Bone marrow (tissue), 2 donors: ENCODE results near the gene EIF4E.
"Not testable (repeated sequence)": the region's sequence is repeated elsewhere in the genome, so short reads cannot be mapped to it uniquely, and the experiment has no call there.

Source experiments
- DNase-seq, 2 donors: peaks; one replicate each; lab custom pipeline; 2025; lab: John Stamatoyannopoulos, UW

The EIF4E gene

GRCh38 chr4:98932539-98932938 is 3.6 kb upstream of the EIF4E start:
- peak in 1 of 2 donors; percentile 80 for DNase-seq

- no peak for DNase-seq
Measured at GRCh38 chr4:98930311-98930865, 1.5 kb upstream of the EIF4E start.

- DNase-seq, result peak; percentile 78
Measured at GRCh38 chr4:98929341-98930267, 671 bp upstream of the EIF4E start.

- DNase-seq, result peak; percentile 34 to 61
Measured at GRCh38 chr4:98928131-98928504, 815 bp downstream of the EIF4E start.

GRCh38 chr4:98926257-98926656 is 2.7 kb downstream of the EIF4E start:
- not testable (repeated sequence) for DNase-seq

- DNase-seq, result no peak
Measured at GRCh38 chr4:98921292-98921691, 7.6 kb downstream of the EIF4E start.

GRCh38 chr4:98919996-98920395 is 8.9 kb downstream of the EIF4E start:
- no peak for DNase-seq

GRCh38 chr4:98910728-98911127 is 18.2 kb downstream of the EIF4E start:
- DNase-seq, result not testable (repeated sequence)

- no peak for DNase-seq
Measured at GRCh38 chr4:98909646-98910401, 19.1 kb downstream of the EIF4E start.

- DNase-seq, result no peak
Measured at GRCh38 chr4:98908703-98909262, 20.1 kb downstream of the EIF4E start.

- DNase-seq, result no peak
Measured at GRCh38 chr4:98908182-98908581, 20.8 kb downstream of the EIF4E start.

GRCh38 chr4:98905839-98906238 is 23.1 kb downstream of the EIF4E start:
- no peak for DNase-seq

- DNase-seq, result no peak
Measured at GRCh38 chr4:98905297-98905696, 23.6 kb downstream of the EIF4E start.

- no peak for DNase-seq
Measured at GRCh38 chr4:98903963-98904362, 25.0 kb downstream of the EIF4E start.

GRCh38 chr4:98903561-98903960 is 25.4 kb downstream of the EIF4E start:
- no peak for DNase-seq

GRCh38 chr4:98899277-98899676 is 29.7 kb downstream of the EIF4E start:
- DNase-seq, result no peak

GRCh38 chr4:98891478-98892337 is 37.2 kb downstream of the EIF4E start:
- no peak for DNase-seq

GRCh38 chr4:98890702-98891455 is 38.1 kb downstream of the EIF4E start:
- no peak for DNase-seq

GRCh38 chr4:98887145-98887544 is 41.8 kb downstream of the EIF4E start:
- no peak for DNase-seq

GRCh38 chr4:98886382-98886781 is 42.6 kb downstream of the EIF4E start:
- not testable (repeated sequence) for DNase-seq

GRCh38 chr4:98880884-98881283 is 48.0 kb downstream of the EIF4E start:
- DNase-seq, result not testable (repeated sequence)
